GM23338 (cell line): Measurements from ENCODE around the gene UGT2A1. TPM values are rescaled to one million over a fixed set of nuclear protein-coding genes. Genes with fewer than 3 reads are reported as not detected.
A peak's percentile ranks its signal among the peaks of the same experiment; 100 is the strongest.

ENCODE experiments used
- ATAC-seq: fragments of 200-7000 bp; cut with Tn5 transposase; 3 replicates; pipeline ENCODE4 v1.9.1; 2020
- DNase-seq: peaks from one replicate; pipeline ENCODE4 v3.0.0-alpha.2; 2015; ENCODE audit warnings: low spot score
- H2AFZ ChIP-seq: fragments of 200-600 bp; sonication (generic); 2 replicates; pipeline ENCODE4 v1.8.0; 2016; ENCODE audit warnings: antibody characterized with exemption, mild to moderate bottlenecking, moderate library complexity
- H3F3A ChIP-seq: fragments of 200-600 bp; sonication (generic); replicated peaks from 2 replicates; pipeline ENCODE4 v1.8.0; 2017; ENCODE audit warnings: antibody characterized with exemption, mixed run types, low read depth
- H3K27ac ChIP-seq: fragments of 200-600 bp; sonication (generic); 2 replicates; pipeline ENCODE4 v1.6.1; 2016; ENCODE audit warnings: low read depth
- H3K27me3 ChIP-seq: fragments of 200-600 bp; sonication (generic); 2 replicates; pipeline ENCODE4 v1.8.0; 2016; ENCODE audit warnings: mild to moderate bottlenecking, mixed run types, moderate library complexity; ENCODE audit not compliant: insufficient read depth
- H3K36me3 ChIP-seq: fragments of 200-600 bp; sonication (generic); 2 replicates; pipeline ENCODE4 v1.8.0; 2016; ENCODE audit warnings: mild to moderate bottlenecking; ENCODE audit not compliant: insufficient read depth
- H3K4me1 ChIP-seq: fragments of 200-600 bp; sonication (generic); 2 replicates; pipeline ENCODE4 v1.8.0; 2016; ENCODE audit warnings: mild to moderate bottlenecking, moderate library complexity; ENCODE audit not compliant: insufficient read depth
- H3K4me2 ChIP-seq: fragments of 200-600 bp; sonication (generic); 2 replicates; pipeline ENCODE4 v1.7.1; 2017; ENCODE audit warnings: mixed run types
- H3K4me3 ChIP-seq: fragments of 200-600 bp; sonication (generic); 2 replicates; pipeline ENCODE4 v1.6.1; 2016; ENCODE audit warnings: mixed run types
- H3K79me2 ChIP-seq: fragments of 200-600 bp; sonication (generic); replicated peaks from 2 replicates; pipeline ENCODE4 v1.8.0; 2017; ENCODE audit warnings: mild to moderate bottlenecking; ENCODE audit not compliant: insufficient read depth
- H3K9me2 ChIP-seq: fragments of 200-600 bp; sonication (generic); 2 replicates; pipeline ENCODE4 v1.8.0; 2017; ENCODE audit not compliant: insufficient read depth
- H4K20me1 ChIP-seq: fragments of 200-600 bp; sonication (generic); replicated peaks from 2 replicates; pipeline ENCODE4 v1.8.0; 2017; ENCODE audit warnings: mild to moderate bottlenecking; ENCODE audit not compliant: insufficient read depth
- H3K27ac Mint-ChIP-seq: 2 replicates; pipeline ENCODE4 v1.8.0; 2020; ENCODE audit warnings: inconsistent platforms, mild to moderate bottlenecking, moderate library complexity, mixed read lengths
- H3K27me3 Mint-ChIP-seq: 3 replicates; pipeline ENCODE4 v1.8.0; 2022; ENCODE audit warnings: low read depth, mild to moderate bottlenecking, moderate library complexity, mixed read lengths, inconsistent platforms; ENCODE audit not compliant: insufficient read depth, poor library complexity
- H3K36me3 Mint-ChIP-seq: 3 replicates; pipeline ENCODE4 v1.8.0; 2021; ENCODE audit warnings: low read depth, mild to moderate bottlenecking, inconsistent platforms, moderate library complexity, mixed read lengths
- H3K4me1 Mint-ChIP-seq: 3 replicates; pipeline ENCODE4 v1.8.0; 2020; ENCODE audit warnings: mild to moderate bottlenecking, inconsistent platforms, mixed read lengths
- H3K4me3 Mint-ChIP-seq: 3 replicates; pipeline ENCODE4 v1.8.0; 2021; ENCODE audit warnings: moderate library complexity, mild to moderate bottlenecking, inconsistent platforms, mixed read lengths
- H3K9me3 Mint-ChIP-seq: 3 replicates; pipeline ENCODE4 v1.8.0; 2020; ENCODE audit warnings: moderate library complexity, mild to moderate bottlenecking, inconsistent platforms, mixed read lengths
- CREB1 ChIP-seq: fragments of 250-450 bp; sonication (Bioruptor Pico); IDR thresholded peaks from 2 replicates; pipeline ENCODE4 v1.5.0; 2020; ENCODE audit warnings: low read depth, mild to moderate bottlenecking, moderate library complexity
- JUNB ChIP-seq: IDR thresholded peaks from one replicate; pipeline ENCODE4 v1.6.1; 2016; ENCODE audit warnings: antibody characterized with exemption; ENCODE audit not compliant: unreplicated experiment
- POLR2AphosphoS5 ChIP-seq: IDR thresholded peaks from 2 replicates; pipeline ENCODE4 v1.6.1; 2016; ENCODE audit warnings: antibody characterized with exemption, low read depth
- ZNF331 ChIP-seq: fragments of 250-450 bp; sonication (Bioruptor Pico); IDR thresholded peaks from 2 replicates; pipeline ENCODE4 v1.5.0; 2020; ENCODE audit warnings: low read depth, mild to moderate bottlenecking, moderate library complexity
- ZNF462 ChIP-seq: fragments of 250-450 bp; sonication (Bioruptor Pico); IDR thresholded peaks from 2 replicates; pipeline ENCODE4 v1.5.0; 2020; ENCODE audit warnings: mild to moderate bottlenecking, moderate library complexity
- polyA plus RNA-seq: library from polyadenylated mRNA; unstranded; fragments of >200 nt; fragmentation: Nextera tagmentation; extraction: Ambion mirVana; gene quantifications from 2 replicates; pipeline ENCODE4 v1.2.1, GENCODE V29; 2016
- total RNA-seq: library from RNA; depleted of rRNA; stranded (reverse); fragments of >200 nt; shearing (Covaris generic); gene quantifications from 2 replicates; pipeline ENCODE4 v1.2.3, GENCODE V29; 2014
- TF ChIP-seq, protein P1 (sequence below): IDR thresholded peaks from 2 replicates; pipeline ENCODE4 v1.6.1; 2016; ENCODE audit warnings: antibody characterized with exemption
- TF ChIP-seq, protein P2 (sequence below), 2 experiments: fragments of 200-600 bp in 1 of 2; sonication (generic) in 1 of 2; conservative IDR thresholded peaks; 2 replicates each; pipeline versions ENCODE4 v1.5.1 to v1.6.1; 2016 to 2017; ENCODE audit warnings: antibody characterized with exemption in 2 of 2, low read depth in 2 of 2, mild to moderate bottlenecking in 2 of 2, moderate library complexity in 1 of 2

Gene UGT2A1
- total and polyA plus RNA-seq, 2 experiments from 2014 or later, result not detected

DNA sequence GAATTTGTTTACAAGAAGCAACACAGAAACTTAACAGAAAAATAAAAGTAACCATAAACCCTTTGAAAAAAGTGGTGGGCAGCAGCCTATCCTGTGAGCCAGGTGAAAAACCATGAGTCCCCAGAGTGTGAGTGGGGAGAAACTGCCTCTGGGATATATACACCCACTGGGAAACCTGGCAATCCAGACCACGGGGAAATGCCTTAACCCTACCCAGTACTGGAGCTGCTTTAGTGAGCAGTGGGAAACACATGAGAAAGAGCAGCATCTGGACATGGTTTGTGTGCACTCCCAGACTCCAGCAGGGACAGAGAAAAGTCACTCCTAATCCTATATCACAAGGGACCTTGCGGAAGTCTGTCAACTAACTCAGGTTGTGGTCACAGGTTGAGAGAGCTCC, 53.0 kb downstream of the UGT2A1 start (continued):
- TF ChIP-seq ZNF462 (CRISPR knock-in tag), result no peak
- TF ChIP-seq, protein P1, sequence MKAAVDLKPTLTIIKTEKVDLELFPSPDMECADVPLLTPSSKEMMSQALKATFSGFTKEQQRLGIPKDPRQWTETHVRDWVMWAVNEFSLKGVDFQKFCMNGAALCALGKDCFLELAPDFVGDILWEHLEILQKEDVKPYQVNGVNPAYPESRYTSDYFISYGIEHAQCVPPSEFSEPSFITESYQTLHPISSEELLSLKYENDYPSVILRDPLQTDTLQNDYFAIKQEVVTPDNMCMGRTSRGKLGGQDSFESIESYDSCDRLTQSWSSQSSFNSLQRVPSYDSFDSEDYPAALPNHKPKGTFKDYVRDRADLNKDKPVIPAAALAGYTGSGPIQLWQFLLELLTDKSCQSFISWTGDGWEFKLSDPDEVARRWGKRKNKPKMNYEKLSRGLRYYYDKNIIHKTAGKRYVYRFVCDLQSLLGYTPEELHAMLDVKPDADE, result no peak

- H3K4me3 Mint-ChIP-seq, result no peak overlapping the region
- Histone ChIP-seq H2AFZ (peak overlapping the region; percentile 64), H3K27ac (no peak overlapping the region), H3K4me2 (no peak overlapping the region), H3K4me1 (no peaks in the 10 kb centered on the region), H3K36me3 (no peaks in the 10 kb centered on the region), H4K20me1 (no peaks in the 10 kb centered on the region), H3K9me2 (no peaks in the 10 kb centered on the region), H3K79me2 (no peaks in the 10 kb centered on the region), H3K4me3 (no peak overlapping the region), H3K27me3 (no peaks in the 10 kb centered on the region), H3F3A (no peaks in the 10 kb centered on the region)
- DNase-seq (no peak), ATAC-seq (no peak)
- H3K27ac Mint-ChIP-seq, result no peak overlapping the region
- peaks cover under 1% of the 10 kb centered on the region for H3K27me3 Mint-ChIP-seq
- no peaks in the 10 kb centered on the region for H3K36me3 Mint-ChIP-seq
- H3K9me3 Mint-ChIP-seq, result no peaks in the 10 kb centered on the region
- H3K4me1 Mint-ChIP-seq, result no peaks in the 10 kb centered on the region
- no peak for TF ChIP-seq POLR2AphosphoS5
- TF ChIP-seq ZNF331 (CRISPR knock-in tag), result no peak
- TF ChIP-seq, protein P2, sequence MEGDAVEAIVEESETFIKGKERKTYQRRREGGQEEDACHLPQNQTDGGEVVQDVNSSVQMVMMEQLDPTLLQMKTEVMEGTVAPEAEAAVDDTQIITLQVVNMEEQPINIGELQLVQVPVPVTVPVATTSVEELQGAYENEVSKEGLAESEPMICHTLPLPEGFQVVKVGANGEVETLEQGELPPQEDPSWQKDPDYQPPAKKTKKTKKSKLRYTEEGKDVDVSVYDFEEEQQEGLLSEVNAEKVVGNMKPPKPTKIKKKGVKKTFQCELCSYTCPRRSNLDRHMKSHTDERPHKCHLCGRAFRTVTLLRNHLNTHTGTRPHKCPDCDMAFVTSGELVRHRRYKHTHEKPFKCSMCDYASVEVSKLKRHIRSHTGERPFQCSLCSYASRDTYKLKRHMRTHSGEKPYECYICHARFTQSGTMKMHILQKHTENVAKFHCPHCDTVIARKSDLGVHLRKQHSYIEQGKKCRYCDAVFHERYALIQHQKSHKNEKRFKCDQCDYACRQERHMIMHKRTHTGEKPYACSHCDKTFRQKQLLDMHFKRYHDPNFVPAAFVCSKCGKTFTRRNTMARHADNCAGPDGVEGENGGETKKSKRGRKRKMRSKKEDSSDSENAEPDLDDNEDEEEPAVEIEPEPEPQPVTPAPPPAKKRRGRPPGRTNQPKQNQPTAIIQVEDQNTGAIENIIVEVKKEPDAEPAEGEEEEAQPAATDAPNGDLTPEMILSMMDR (conservative IDR thresholded peaks at IDR 0.05; ENCODE audit: low read depth in 2 of 2), result no peak
- no peak for TF ChIP-seq ZNF462 (CRISPR knock-in tag)
- TF ChIP-seq CREB1 (CRISPR knock-in tag), result no peak
- TF ChIP-seq JUNB, result no peak
Observed at GRCh38 chr4:69594382-69594781, 58.7 kb downstream of the UGT2A1 start.
